Activated CD4-positive, alpha-beta T cell treated with anti-CD3 and anti-CD28 coated beads, Interleukin-2, amount 10 ng/mL, durations not matched to agents 24 days and 14 days (primary cell): Measurements from ENCODE around the gene TAF12. TPM values are rescaled to one million over a fixed set of nuclear protein-coding genes. Genes with fewer than 3 reads are reported as not detected.
"Not testable (repeated sequence)": the region's sequence is repeated elsewhere in the genome, so short reads cannot be mapped to it uniquely, and the experiment has no call there.

ENCODE experiments used
- DNase-seq: peaks from one replicate; pipeline ENCODE4 v3.0.0; 2022
- H3K27ac Mint-ChIP-seq: one replicate; pipeline ENCODE4 v1.8.0; 2022; ENCODE audit warnings: mild to moderate bottlenecking, mixed read lengths
- H3K27me3 Mint-ChIP-seq: one replicate; pipeline ENCODE4 v1.8.0; 2022; ENCODE audit warnings: mixed read lengths
- H3K36me3 Mint-ChIP-seq: one replicate; pipeline ENCODE4 v1.8.0; 2022; ENCODE audit warnings: low read depth, mild to moderate bottlenecking, mixed read lengths
- H3K4me1 Mint-ChIP-seq: one replicate; pipeline ENCODE4 v1.8.0; 2021; ENCODE audit warnings: mixed read lengths
- H3K4me3 Mint-ChIP-seq: one replicate; pipeline ENCODE4 v1.8.0; 2022; ENCODE audit warnings: mild to moderate bottlenecking, moderate library complexity, mixed read lengths
- H3K9me3 Mint-ChIP-seq: one replicate; pipeline ENCODE4 v1.8.0; 2021; ENCODE audit warnings: mixed read lengths
- intact Hi-C: fragments of 100-400 bp; cut with micrococcal nuclease; formaldehyde crosslinking; loops from one replicate; pipeline ENCODE4 v1.15.1; 2023
- total RNA-seq: library from RNA; stranded (reverse); gene quantifications from 2 replicates; pipeline ENCODE4 v1.2.3, GENCODE V29; 2022

TAF12 gene, protein sequence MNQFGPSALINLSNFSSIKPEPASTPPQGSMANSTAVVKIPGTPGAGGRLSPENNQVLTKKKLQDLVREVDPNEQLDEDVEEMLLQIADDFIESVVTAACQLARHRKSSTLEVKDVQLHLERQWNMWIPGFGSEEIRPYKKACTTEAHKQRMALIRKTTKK
- total RNA-seq, result 31.7 and 33.8 TPM in 2 replicates

DNA sequence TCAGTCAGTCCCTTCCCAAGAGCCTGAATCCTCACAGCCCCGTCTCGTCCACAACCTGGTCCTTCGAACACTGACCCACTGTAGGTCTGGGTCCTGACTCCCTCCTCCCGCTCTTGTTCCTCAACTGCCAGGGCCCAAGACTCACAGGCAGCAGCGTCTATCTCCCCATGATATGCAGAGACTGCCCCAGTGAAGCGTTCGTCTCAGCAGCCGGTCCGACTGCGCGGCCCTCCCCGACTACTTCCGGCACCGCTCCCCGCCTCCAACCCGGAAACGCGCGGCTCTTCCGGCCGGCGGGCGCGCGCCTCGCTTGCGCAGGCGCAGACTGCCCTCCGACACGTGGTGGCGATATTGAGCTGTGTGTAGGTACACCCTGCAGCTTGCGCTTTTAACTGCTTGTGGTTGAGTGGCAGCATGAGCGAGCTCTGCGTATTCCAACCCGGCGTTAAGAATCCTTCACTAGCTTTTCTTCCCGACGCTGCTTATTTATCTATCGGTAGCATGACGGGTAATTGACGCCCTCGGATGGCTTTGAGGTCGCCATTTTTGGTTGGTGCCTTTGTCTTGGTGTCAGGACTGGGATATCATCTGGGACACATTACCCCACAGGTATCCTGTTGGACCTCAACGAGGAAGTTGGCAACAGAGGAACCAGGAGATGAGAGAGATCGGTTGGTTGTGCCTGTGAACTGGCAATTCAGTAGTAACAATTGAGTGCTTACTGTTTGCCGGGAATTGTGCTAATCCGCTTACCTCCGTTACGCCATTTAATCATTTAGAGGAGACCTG is at the start of gene TAF12:
Gene TAF12, minus strand, starts transcription at position 221 of the 789 bp plus-strand sequence. CDS start 20,986 bp downstream, outside the sequence.
- Mint-ChIP-seq H3K27ac (peak within 1 kb of the TSS; percentile 99), H3K36me3 (peaks cover 11% of the 10 kb centered on the region), H3K4me1 (peaks cover 39% of the 10 kb centered on the region), H3K9me3 (no peaks in the 10 kb centered on the region), H3K27me3 (no peaks in the 10 kb centered on the region), H3K4me3 (peak within 1 kb of the TSS; percentile 98)
- DNase-seq, result peak; percentile 96
- intact Hi-C loops, result loop anchor here (1.0 to 5.0 kb wide), 4 partner anchors 62 to 539 kb away; partner anchors contain the start of genes SRSF4 and YTHDF2

DNA sequence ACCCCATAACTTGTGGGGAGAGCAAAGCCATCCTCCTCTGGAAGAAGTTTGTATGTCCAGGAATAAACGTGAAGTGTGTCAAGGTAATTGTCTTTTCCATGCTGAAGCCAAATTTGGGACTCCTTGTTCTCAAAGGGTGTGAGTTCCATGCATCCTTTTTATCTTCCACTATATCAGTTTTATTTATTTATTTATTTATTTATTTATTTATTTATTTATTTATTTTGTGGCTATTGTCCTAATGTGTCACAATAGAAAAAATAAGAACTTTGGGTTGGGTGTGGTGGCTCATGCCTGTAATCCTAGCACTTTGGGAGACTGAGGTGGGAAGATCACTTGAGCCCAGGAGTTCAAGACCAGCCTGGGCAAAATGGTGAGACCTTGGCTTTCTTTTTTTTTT is 48.8 kb upstream of the TAF12 start:
- intact Hi-C loops, H3K9me3 Mint-ChIP-seq, H3K4me1 Mint-ChIP-seq, H3K4me3 Mint-ChIP-seq, H3K27me3 Mint-ChIP-seq, DNase-seq: not testable (repeated sequence)
- Mint-ChIP-seq H3K36me3 (peaks cover 39% of the 10 kb centered on the region), H3K27ac (peak overlapping the region; percentile 5)

DNA sequence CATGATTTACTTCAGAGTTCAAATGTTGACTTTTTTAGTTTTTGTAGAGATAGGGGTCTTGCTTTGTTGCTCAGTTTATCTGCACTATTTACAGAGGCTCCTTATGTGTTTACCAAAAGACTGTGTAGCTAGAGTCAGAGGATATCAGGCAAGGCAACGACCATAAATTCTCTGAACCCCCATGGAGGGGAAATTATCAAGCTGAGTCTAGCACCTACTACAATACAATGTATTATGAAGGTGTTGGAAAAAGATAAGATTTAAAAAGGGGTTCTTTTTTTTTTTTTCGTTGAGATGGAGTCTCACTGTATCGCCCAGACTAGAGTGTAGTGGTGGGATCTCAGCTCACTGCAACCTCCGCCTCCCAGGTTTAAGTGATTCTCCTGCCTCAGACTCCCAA is 42.1 kb upstream of the TAF12 start:
- Mint-ChIP-seq H3K4me1 (peaks cover 3% of the 10 kb centered on the region), H3K4me3 (no peak overlapping the region), H3K27ac (no peak overlapping the region), H3K36me3 (peaks cover 37% of the 10 kb centered on the region), H3K27me3 (no peaks in the 10 kb centered on the region), H3K9me3 (no peaks in the 10 kb centered on the region)
- intact Hi-C loops, result no loop called here
- no peak for DNase-seq

DNA sequence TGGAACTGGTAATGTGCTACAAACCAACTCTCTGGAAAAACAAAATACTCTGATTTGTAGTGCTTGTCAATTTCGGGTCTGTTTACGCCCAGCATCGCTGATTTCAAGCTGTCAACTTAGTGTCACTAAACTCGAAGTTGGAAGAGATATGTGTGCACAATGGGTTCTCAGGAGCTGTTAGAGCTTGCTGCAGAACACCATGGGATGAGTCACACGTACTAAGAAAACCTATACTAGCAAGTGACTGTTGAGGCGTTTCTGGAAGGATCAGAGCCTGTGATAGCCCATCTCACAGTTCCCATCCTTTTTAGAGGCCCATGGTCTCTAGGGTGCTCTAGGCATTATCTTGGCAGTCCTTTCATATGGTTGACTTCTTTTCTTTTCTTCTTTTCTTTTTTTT is 40.0 kb upstream of the TAF12 start:
- Mint-ChIP-seq H3K4me1 (peaks cover 3% of the 10 kb centered on the region), H3K36me3 (peaks cover 33% of the 10 kb centered on the region), H3K9me3 (no peaks in the 10 kb centered on the region), H3K4me3 (no peak overlapping the region), H3K27me3 (no peaks in the 10 kb centered on the region), H3K27ac (no peak overlapping the region)
- intact Hi-C loops, result no loop called here
- no peak for DNase-seq

DNA sequence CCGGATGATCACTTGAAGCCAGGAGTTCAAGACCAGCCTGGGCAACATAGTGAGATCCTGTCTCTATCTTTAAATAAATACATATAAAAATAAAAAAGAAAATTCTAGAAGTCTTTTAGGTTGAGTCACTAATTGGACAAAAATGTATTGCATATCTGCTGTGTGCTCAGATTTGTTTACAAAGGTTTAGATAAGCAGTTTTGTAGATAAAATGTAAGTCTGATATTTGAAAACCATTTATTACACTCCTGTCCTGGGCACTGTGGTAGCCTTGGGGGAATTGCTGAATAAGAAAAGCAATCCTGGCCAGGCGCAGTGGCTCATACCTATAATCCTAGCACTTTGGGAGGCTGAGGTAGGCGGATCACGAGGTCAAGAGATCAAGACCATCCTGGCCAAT is 37.3 kb upstream of the TAF12 start:
- Mint-ChIP-seq H3K36me3 (peaks cover 22% of the 10 kb centered on the region), H3K27me3 (no peaks in the 10 kb centered on the region), H3K27ac (no peak overlapping the region), H3K9me3 (no peaks in the 10 kb centered on the region), H3K4me3 (no peak overlapping the region), H3K4me1 (no peaks in the 10 kb centered on the region)
- intact Hi-C loops, result no loop called here
- DNase-seq, result no peak

DNA sequence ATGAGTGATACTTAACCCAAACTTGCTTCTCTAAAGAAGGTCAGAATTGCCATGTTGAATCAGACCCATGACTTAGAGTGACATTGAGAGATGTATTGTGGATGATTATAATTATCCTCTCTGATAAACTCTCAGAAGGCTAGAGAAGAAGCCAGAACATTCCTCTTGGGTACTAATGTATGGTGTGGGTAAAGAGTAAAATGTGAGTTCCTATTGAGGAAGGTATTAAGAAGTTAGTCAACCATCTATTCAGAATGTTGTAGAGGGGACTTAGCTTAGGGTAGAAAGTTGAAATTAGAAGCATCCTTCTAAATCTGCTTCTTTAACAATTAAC is 33.0 kb upstream of the TAF12 start:
- no peaks in the 10 kb centered on the region for H3K27me3 Mint-ChIP-seq
- no peak overlapping the region for H3K27ac Mint-ChIP-seq
- intact Hi-C loops, result no loop called here
- no peaks in the 10 kb centered on the region for H3K9me3 Mint-ChIP-seq
- H3K36me3 Mint-ChIP-seq, result peaks cover 8% of the 10 kb centered on the region
- H3K4me3 Mint-ChIP-seq, result no peak overlapping the region
- peaks cover under 1% of the 10 kb centered on the region for H3K4me1 Mint-ChIP-seq
- DNase-seq, result no peak

DNA sequence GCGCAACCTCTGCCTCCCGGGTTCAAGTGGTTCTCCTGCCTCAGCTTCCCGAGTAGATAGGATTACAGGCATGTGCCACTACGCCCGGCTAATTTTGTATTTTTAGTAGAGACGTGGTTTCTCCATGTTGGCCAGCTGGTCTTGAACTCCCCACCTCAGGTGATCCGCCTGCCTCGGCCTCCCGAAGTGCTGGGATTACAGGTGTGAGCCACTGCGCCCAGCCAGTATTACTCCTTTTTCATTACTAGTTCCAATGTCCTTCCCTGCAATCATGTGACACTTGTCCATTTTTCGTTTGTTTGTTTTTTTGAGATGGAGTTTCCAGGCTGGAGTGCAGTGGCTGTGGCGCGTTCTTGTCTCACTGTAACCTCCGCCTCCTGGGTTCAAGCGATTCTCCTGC is 30.1 kb upstream of the TAF12 start:
- H3K4me3 Mint-ChIP-seq, H3K27ac Mint-ChIP-seq, H3K9me3 Mint-ChIP-seq, DNase-seq, H3K4me1 Mint-ChIP-seq, H3K36me3 Mint-ChIP-seq, intact Hi-C loops, H3K27me3 Mint-ChIP-seq: not testable (repeated sequence)

DNA sequence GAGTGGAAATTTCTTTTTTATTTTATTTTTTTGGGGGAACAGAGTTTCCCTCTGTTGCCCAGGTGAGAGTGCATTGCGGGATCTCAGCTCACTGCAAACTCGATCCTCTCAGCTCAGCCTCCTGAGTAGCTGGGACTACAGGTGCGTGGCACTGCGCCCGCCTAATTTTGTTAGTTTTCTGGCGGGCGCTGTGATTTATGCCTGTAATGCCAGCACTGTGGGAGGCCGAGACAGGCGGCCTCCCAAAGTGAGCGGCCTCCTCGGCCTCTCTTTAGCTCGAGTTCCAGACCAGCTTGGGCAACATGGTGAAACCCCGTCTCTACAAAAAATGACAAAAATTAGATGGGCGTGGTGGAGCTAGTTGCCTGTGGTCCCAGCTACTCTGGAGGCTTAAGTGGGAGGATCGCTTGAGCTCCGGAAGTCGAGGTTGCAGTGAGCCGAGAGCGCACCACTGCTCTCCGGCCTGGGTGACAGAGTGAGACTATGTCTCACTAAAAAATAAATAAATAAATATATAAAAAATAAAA is 28.4 kb upstream of the TAF12 start:
- Mint-ChIP-seq H3K9me3 (no peaks in the 10 kb centered on the region), H3K4me1 (peaks cover 7% of the 10 kb centered on the region), H3K36me3 (peaks cover 7% of the 10 kb centered on the region), H3K4me3 (no peak overlapping the region), H3K27me3 (no peaks in the 10 kb centered on the region), H3K27ac (no peak overlapping the region)
- DNase-seq, result no peak
- intact Hi-C loops, result no loop called here

DNA sequence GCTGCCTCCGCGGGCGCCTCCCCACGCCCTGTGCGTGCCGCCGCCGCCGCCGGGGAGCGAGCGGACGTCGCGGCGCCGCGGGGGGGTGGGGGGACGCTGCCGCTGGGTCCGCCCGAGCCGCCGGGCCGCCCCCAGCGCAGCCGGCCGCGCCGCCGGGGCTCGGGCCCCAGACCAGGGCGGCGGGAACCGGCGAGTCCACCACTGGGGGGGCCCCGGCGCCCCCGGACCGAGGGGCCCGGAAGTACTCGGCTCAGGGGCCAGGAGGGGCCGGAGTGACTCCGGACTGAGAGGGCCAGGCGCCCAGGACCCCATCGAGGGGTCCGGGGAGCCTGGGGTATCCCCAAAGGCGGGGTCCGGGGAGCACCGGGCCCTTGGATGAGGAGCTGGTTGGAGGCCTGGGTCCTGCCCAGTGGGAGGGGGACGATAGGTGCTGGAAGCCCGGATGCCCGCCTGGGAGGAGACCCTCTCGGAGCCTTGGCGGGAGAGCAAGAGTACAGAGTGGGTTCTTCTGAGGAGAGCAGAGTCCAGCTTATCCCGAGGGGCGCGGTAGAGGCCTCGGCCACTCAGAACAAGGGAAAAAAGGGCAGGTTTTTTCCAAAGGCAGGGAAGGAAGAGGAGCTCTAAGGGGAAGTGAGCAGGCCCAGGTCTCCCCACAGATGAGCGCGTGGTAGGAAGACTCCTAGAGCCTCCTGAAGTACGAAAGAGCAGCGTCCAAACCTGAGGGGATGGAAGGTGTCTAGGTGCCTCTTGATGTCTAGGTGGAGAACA is 26.3 kb upstream of the TAF12 start:
- intact Hi-C loops, result loop anchor here (1.0 kb wide), 2 partner anchors 21 to 67 kb away; partner anchors contain the start of genes RNU11 and YTHDF2
- peak; percentile 83 for DNase-seq
- H3K27ac Mint-ChIP-seq, result peak overlapping the region; percentile 95
- H3K4me3 Mint-ChIP-seq, result peak overlapping the region; percentile 91
- peaks cover 3% of the 10 kb centered on the region for H3K36me3 Mint-ChIP-seq
- peaks cover 10% of the 10 kb centered on the region for H3K4me1 Mint-ChIP-seq
- H3K27me3 Mint-ChIP-seq, result no peaks in the 10 kb centered on the region
- H3K9me3 Mint-ChIP-seq, result no peaks in the 10 kb centered on the region

DNA sequence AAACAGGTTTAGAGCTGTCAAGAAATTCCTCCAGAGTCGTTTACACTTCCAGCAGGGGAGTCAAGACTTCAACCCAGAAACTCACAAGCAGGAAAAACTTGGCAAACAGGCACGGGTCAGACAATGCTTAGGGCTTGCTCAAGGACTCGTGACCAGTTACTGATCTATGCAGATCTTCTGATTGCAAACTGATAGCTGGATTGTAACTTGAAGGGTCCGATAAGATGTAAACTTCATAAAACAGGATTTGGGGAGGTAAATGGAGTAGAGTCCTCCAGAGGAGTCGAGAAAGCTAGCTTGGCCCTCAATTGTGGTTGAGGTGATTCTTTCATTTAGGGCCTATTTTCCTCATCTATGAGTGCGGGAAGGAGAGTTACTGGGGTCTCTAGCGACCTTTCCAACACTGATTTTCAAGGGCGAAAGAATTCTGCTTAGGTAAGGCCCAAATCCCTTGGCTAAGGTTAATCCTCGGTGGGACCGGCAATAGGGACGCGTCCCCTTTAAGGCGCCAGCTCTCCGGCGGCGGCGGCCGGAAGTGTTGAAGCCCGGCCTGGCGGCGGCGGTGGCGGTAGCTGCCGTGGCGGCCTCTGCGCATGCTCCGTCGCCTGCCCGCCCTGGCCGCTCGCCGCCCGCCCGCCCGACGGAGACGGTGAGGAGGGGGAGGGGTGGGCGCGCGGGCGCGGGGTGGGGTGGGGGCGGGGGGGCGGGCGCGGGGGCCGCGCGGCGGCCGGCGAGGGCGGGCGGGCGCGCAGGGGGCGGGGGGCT is 25.5 kb upstream of the TAF12 start, which contains the start of gene GMEB1:
Gene GMEB1, plus strand, starts transcription at position 594 of the 765 bp plus-strand sequence. CDS start 14,829 bp downstream, outside the sequence.
- Mint-ChIP-seq H3K36me3 (peaks cover under 1% of the 10 kb centered on the region), H3K27me3 (no peaks in the 10 kb centered on the region), H3K9me3 (no peaks in the 10 kb centered on the region), H3K4me3 (peak within 1 kb of the TSS; percentile 93), H3K27ac (peak within 1 kb of the TSS; percentile 98), H3K4me1 (peaks cover 10% of the 10 kb centered on the region)
- intact Hi-C loops, result loop anchor here (1.0 kb wide), 2 partner anchors 20 to 68 kb away; partner anchors contain the start of genes RNU11 and YTHDF2
- DNase-seq, result peak; percentile 96

DNA sequence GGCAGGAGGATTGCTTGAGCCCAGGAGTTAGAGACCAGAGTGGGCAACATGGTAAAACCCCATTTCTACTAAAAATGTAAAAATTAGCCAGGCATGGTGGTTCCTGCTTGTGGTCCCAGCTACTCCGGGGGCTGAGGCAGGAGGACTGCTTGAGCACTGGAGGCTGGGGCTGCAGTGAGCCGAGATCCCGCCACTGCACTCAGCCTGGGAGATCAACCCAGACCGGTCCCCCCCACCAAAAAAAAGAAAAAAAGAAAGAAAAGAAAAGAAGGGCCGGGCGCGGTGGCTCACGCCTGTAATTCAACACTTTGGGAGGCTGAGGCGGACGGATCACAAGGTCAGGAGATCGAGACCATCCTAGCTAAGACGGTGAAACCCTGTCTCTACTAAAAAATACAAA is 23.9 kb upstream of the TAF12 start:
- Mint-ChIP-seq H3K9me3 (no peaks in the 10 kb centered on the region), H3K36me3 (no peaks in the 10 kb centered on the region), H3K4me3 (peak overlapping the region; percentile 50), H3K27me3 (no peaks in the 10 kb centered on the region), H3K27ac (peak overlapping the region; percentile 65), H3K4me1 (peaks cover 10% of the 10 kb centered on the region)
- DNase-seq, result no peak
- intact Hi-C loops, result no loop called here

DNA sequence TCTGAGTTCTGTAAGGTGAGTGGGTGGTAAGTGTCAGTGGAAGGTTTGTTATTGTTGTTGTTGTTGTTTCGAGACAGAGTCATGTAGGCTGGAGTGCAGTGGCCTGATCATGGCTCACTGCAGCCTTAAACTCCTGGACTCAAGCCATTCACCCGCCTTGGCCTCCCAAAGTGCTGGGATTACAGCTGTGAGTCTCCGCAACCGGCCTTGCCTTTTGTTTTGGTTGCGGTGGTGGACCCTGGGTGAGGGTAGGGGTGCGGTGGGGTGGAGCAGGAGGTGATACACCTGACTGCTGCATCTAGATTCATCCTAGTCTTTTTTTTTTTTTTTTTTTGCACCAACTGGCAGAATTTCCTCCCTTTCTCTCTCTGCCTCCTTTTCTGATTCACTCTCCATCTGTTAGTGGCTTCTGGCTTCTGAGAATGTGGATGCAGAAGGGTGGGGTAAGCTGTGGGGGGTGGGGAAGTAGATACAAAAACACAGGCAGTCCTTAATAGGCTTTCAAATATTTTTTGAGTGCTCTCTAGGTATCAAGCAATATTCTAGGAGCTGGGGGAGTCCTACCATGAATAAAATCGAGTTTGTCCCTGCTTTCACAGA is 21.1 kb upstream of the TAF12 start:
- H3K4me1 Mint-ChIP-seq, result peaks cover 8% of the 10 kb centered on the region
- no peaks in the 10 kb centered on the region for H3K27me3 Mint-ChIP-seq
- no peak overlapping the region for H3K4me3 Mint-ChIP-seq
- no peaks in the 10 kb centered on the region for H3K9me3 Mint-ChIP-seq
- intact Hi-C loops, result no loop called here
- H3K27ac Mint-ChIP-seq, result no peak overlapping the region
- no peaks in the 10 kb centered on the region for H3K36me3 Mint-ChIP-seq
- DNase-seq, result no peak

DNA sequence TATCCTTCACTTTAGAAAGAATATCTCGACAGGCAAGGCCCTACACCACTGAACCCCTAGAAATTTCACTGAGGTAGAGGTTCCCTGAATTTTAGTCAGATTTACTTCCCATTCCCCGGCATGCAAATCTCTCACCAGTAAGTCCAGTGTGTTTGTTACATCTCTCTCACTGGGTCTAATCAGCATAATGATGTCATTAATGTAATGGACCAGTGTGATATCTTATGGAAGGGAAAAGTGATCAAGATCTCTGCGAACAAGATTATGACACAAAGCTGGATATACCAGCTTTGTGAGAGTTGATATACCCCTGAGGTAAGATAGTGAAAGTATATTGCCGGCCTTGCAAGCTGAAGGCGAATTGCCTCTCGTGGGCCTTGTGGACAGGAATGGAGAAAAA is 13.5 kb upstream of the TAF12 start:
- DNase-seq, result no peak
- Mint-ChIP-seq H3K9me3 (no peaks in the 10 kb centered on the region), H3K27me3 (no peaks in the 10 kb centered on the region), H3K27ac (no peak overlapping the region), H3K4me3 (no peak overlapping the region), H3K4me1 (no peaks in the 10 kb centered on the region), H3K36me3 (no peaks in the 10 kb centered on the region)
- intact Hi-C loops, result no loop called here
